PC-3 (cell line): ENCODE results near the gene SPAAR. TPM values are rescaled to one million over a fixed set of nuclear protein-coding genes. Genes with fewer than 3 reads are reported as not detected.

Source experiments
- ATAC-seq: fragments of 200-7000 bp; cut with Tn5 transposase; 2 replicates; pipeline ENCODE4 v1.9.1; 2020; ENCODE audit warnings: mild to moderate bottlenecking, moderate library complexity
- BruUV-seq: library from RNA; stranded (reverse); fragments of 400-500 nt; replicated peaks from 2 replicates; lab custom pipeline; 2021; lab: Mats Ljungman, UMichigan
- CTCF ChIA-PET: fragments of 300-600 bp; sonication (Branson Sonifier 250); formaldehyde crosslinking; loops from one replicate; lab custom pipeline; 2022; ENCODE audit warnings: antibody characterized with exemption; lab: Charles Lee
- POLR2A ChIA-PET: fragments of 300-600 bp; sonication (Branson Sonifier 250); formaldehyde crosslinking; loops from one replicate; lab custom pipeline; 2022; ENCODE audit warnings: antibody characterized with exemption; ENCODE audit not compliant: unreplicated experiment; lab: Charles Lee
- DNase-seq: peaks from one replicate; pipeline ENCODE4 v3.0.0-alpha.2; 2015
- H2AFZ ChIP-seq: fragments of 300-600 bp; sonication (generic); 2 replicates; pipeline ENCODE4 v1.6.0; 2016; ENCODE audit warnings: antibody characterized with exemption, low read length
- H3F3A ChIP-seq: fragments of 300-600 bp; sonication (generic); one replicate; pipeline ENCODE4 v1.6.0; 2017; ENCODE audit warnings: antibody characterized with exemption, low read length, control low read depth, mild to moderate bottlenecking; ENCODE audit not compliant: unreplicated experiment
- H3K27ac ChIP-seq: fragments of 300-600 bp; sonication (generic); 2 replicates; pipeline ENCODE4 v1.5.1; 2016; ENCODE audit warnings: mild to moderate bottlenecking, low read length
- H3K27me3 ChIP-seq: fragments of 300-600 bp; sonication (generic); 2 replicates; pipeline ENCODE4 v1.6.1; 2016; ENCODE audit warnings: low read length, mixed read lengths
- H3K36me3 ChIP-seq: fragments of 300-600 bp; sonication (generic); 2 replicates; pipeline ENCODE4 v1.6.1; 2016; ENCODE audit warnings: low read depth, mixed run types, low read length, mixed read lengths
- H3K4me1 ChIP-seq: fragments of 300-600 bp; sonication (generic); 2 replicates; pipeline ENCODE4 v1.5.1; 2016; ENCODE audit warnings: low read length; ENCODE audit not compliant: insufficient read depth
- H3K4me2 ChIP-seq: fragments of 300-600 bp; sonication (generic); 2 replicates; pipeline ENCODE4 v1.6.0; 2016; ENCODE audit warnings: low read length
- H3K4me3 ChIP-seq: fragments of 300-600 bp; sonication (generic); 2 replicates; pipeline ENCODE4 v1.5.1; 2016; ENCODE audit warnings: mild to moderate bottlenecking, low read length, mixed read lengths
- H3K79me2 ChIP-seq: fragments of 300-600 bp; sonication (generic); 2 replicates; pipeline ENCODE4 v1.6.1; 2017; ENCODE audit warnings: low read length, mixed read lengths
- H3K9ac ChIP-seq: fragments of 300-600 bp; sonication (generic); 2 replicates; pipeline ENCODE4 v1.6.0; 2016; ENCODE audit warnings: mild to moderate bottlenecking, low read length
- H3K9me2 ChIP-seq: fragments of 300-600 bp; sonication (generic); replicated peaks from 2 replicates; pipeline ENCODE4 v1.6.1; 2016; ENCODE audit warnings: mixed run types, low read length, mixed read lengths
- H3K9me3 ChIP-seq: fragments of 300-600 bp; sonication (generic); 2 replicates; pipeline ENCODE4 v1.6.1; 2016; ENCODE audit warnings: low read length, mixed read lengths
- H4K20me1 ChIP-seq: fragments of 300-600 bp; sonication (generic); 2 replicates; pipeline ENCODE4 v1.6.1; 2016; ENCODE audit warnings: low read length, mixed read lengths
- CTCF ChIP-seq: fragments of 300-600 bp; sonication (generic); conservative IDR thresholded peaks from 2 replicates; pipeline ENCODE4 v1.5.1; 2017; ENCODE audit warnings: antibody characterized with exemption, low read depth, mild to moderate bottlenecking, low read length
- EZH2 ChIP-seq: fragments of 300-600 bp; sonication (generic); IDR thresholded peaks from one replicate; pipeline ENCODE4 v1.6.1; 2017; ENCODE audit warnings: antibody characterized with exemption, mild to moderate bottlenecking, low read length; ENCODE audit not compliant: unreplicated experiment
- EZH2phosphoT487 ChIP-seq: fragments of 300-600 bp; sonication (generic); IDR thresholded peaks from 2 replicates; pipeline ENCODE4 v1.6.1; 2018; ENCODE audit warnings: mild to moderate bottlenecking, antibody characterized with exemption, low read length, borderline replicate concordance
- intact Hi-C: fragments of 100-400 bp; cut with micrococcal nuclease; formaldehyde crosslinking; loops from 2 replicates; pipeline ENCODE4 v1.9.0; 2023
- total RNA-seq: library from RNA; depleted of rRNA; stranded (reverse); fragments of >200 nt; gene quantifications from 2 replicates; pipeline ENCODE4 v1.2.3, GENCODE V29; 2014

SPAAR gene
- total RNA-seq, 1 experiment from 2014 or later: not detected

DNA sequence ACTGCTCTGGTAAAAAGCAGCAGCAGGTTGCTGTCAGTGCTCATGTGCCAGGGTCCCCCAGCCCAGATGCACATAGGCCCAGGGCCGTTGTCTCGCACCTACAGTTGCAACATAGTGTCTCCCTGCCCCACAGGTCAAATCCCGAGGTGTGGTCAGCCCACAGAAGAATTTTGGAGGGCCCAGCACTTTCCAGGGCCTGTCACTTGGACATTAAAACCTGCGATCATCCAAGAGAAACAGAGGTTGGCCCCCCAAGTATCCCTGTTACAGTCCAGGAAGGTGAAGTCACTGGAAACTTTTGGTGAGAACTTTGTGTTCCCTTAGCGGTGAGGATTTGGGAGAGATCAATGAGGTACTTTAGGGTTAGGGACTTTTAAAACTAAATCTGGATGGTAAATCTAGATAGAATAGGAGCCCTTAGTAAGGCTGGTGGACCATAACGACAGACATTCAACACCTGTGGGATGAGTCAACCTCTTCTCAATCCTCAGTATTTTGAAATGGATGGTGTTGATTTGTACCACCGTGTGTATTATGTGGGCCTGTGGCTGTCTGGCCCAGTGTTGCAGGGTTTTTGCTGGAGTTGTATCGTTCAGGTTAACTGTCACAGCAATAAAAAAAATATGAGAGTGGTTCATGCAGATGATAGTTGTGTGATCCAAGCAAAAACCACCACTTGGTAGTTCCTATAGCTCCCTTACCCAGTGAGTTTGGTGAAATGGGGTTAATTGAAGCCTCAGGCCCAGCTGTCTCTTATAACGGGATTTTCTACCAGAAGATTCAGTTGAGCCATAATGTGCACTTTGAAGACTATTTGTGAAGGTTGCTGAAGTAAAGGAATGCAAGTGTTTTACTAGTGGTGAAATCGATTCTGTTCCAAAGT, 29.4 kb downstream of the SPAAR start:
- H3K9ac ChIP-seq: no peak overlapping the region
- H3K9me2 ChIP-seq: no peaks in the 10 kb centered on the region
- H3K4me3 ChIP-seq: no peak overlapping the region
- TF ChIP-seq EZH2phosphoT487 (no peak), CTCF (no peak), EZH2 (no peak)
- no peaks in the 10 kb centered on the region for H3K36me3 ChIP-seq
- no peaks in the 10 kb centered on the region for H3F3A ChIP-seq
- H3K9me3 ChIP-seq: no peaks in the 10 kb centered on the region
- no peaks in the 10 kb centered on the region for H3K27me3 ChIP-seq
- no peak overlapping the region for H3K27ac ChIP-seq
- no peak for ATAC-seq
- H2AFZ ChIP-seq: no peak overlapping the region
- no TSS peak for BruUV-seq
- H4K20me1 ChIP-seq: no peaks in the 10 kb centered on the region
- no peak for DNase-seq
- no peaks in the 10 kb centered on the region for H3K79me2 ChIP-seq
- no peak overlapping the region for H3K4me2 ChIP-seq
- H3K4me1 ChIP-seq: no peaks in the 10 kb centered on the region
- CTCF ChIA-PET: no interaction called here
- intact Hi-C loops: no loop called here
- POLR2A ChIA-PET: no interaction called here

- Histone ChIP-seq H3K4me1 (no peaks in the 10 kb centered on the region), H3K9ac (no peak overlapping the region), H3K27me3 (no peaks in the 10 kb centered on the region), H3K9me3 (no peaks in the 10 kb centered on the region), H3K9me2 (no peaks in the 10 kb centered on the region), H3K79me2 (no peaks in the 10 kb centered on the region), H4K20me1 (no peaks in the 10 kb centered on the region), H3K4me2 (no peak overlapping the region), H2AFZ (no peak overlapping the region), H3K36me3 (no peaks in the 10 kb centered on the region), H3F3A (no peaks in the 10 kb centered on the region), H3K4me3 (no peak overlapping the region), H3K27ac (no peak overlapping the region)
- DNase-seq (no peak), ATAC-seq (no peak)
- ChIA-PET POLR2A (no interaction called here), CTCF (no interaction called here)
- intact Hi-C loops: no loop called here
- BruUV-seq: no TSS peak
- TF ChIP-seq EZH2phosphoT487: no peak
- TF ChIP-seq EZH2: no peak
- TF ChIP-seq CTCF: no peak
Observed at GRCh38 chr9:35939679-35940250, 30.5 kb downstream of the SPAAR start.
